SU-DHL-6 (cell line): Measurements from ENCODE around the gene MX1.

Source experiments
- H2AFZ ChIP-seq: fragments of 200-600 bp; sonication (generic); 2 replicates; pipeline ENCODE4 v1.6.1; 2014; ENCODE audit warnings: low read depth, mild to moderate bottlenecking, moderate library complexity, mixed read lengths, antibody characterized with exemption, low read length; ENCODE audit not compliant: severe bottlenecking
- H3F3A ChIP-seq: fragments of 200-600 bp; shearing (Covaris generic); 2 replicates; pipeline ENCODE4 v1.6.0; 2016; ENCODE audit warnings: antibody characterized with exemption, mild to moderate bottlenecking; ENCODE audit not compliant: insufficient read depth
- H3K27ac ChIP-seq: fragments of 200-600 bp; sonication (generic); 2 replicates; pipeline ENCODE4 v1.5.1; 2016; ENCODE audit warnings: low read depth, mild to moderate bottlenecking, low read length, moderate library complexity, mixed read lengths
- H3K27me3 ChIP-seq: fragments of 200-600 bp; sonication (generic), shearing (Covaris generic); 2 replicates; pipeline ENCODE4 v1.6.0; 2014; ENCODE audit warnings: mild to moderate bottlenecking, low read length
- H3K36me3 ChIP-seq: fragments of 200-600 bp; sonication (generic); 2 replicates; pipeline ENCODE4 v1.6.1; 2014; ENCODE audit warnings: mild to moderate bottlenecking, low read length, mixed read lengths
- H3K4me2 ChIP-seq: fragments of 300-600, 200-600 bp; shearing (Covaris generic), sonication (generic); 2 replicates; pipeline ENCODE4 v1.6.0; 2014; ENCODE audit warnings: low read length, low read depth, mild to moderate bottlenecking; ENCODE audit not compliant: poor library complexity, severe bottlenecking
- H3K4me3 ChIP-seq: fragments of 200-600 bp; sonication (generic); 2 replicates; pipeline ENCODE4 v1.5.1; 2014; ENCODE audit warnings: antibody characterized with exemption, low read length, mild to moderate bottlenecking, mixed read lengths; ENCODE audit not compliant: insufficient read depth, poor library complexity, severe bottlenecking
- H3K79me2 ChIP-seq: fragments of 200-600 bp; sonication (generic); 2 replicates; pipeline ENCODE4 v1.6.1; 2014; ENCODE audit warnings: mild to moderate bottlenecking, low read length, moderate library complexity; ENCODE audit not compliant: insufficient read depth
- H3K9ac ChIP-seq: fragments of 200-600 bp; sonication (generic); 2 replicates; pipeline ENCODE4 v1.7.0; 2014; ENCODE audit warnings: mild to moderate bottlenecking, low read length
- H3K9me2 ChIP-seq: fragments of 200-600 bp; sonication (generic); replicated peaks from 2 replicates; pipeline ENCODE4 v1.6.1; 2014; ENCODE audit warnings: low read length; ENCODE audit not compliant: insufficient read depth
- H3K9me3 ChIP-seq: fragments of 200-600 bp; sonication (generic); 2 replicates; pipeline ENCODE4 v1.6.1; 2014; ENCODE audit warnings: low read length, mixed read lengths; ENCODE audit not compliant: insufficient read depth
- H4K20me1 ChIP-seq: fragments of 200-600 bp; sonication (generic); 2 replicates; pipeline ENCODE4 v1.6.1; 2014; ENCODE audit warnings: low read depth, mild to moderate bottlenecking, antibody characterized with exemption, low read length, moderate library complexity, mixed read lengths
- CTCF ChIP-seq: fragments of 200-600 bp; sonication (generic); IDR thresholded peaks from one replicate; pipeline ENCODE4 v1.5.1; 2017; ENCODE audit warnings: antibody characterized with exemption, mild to moderate bottlenecking, low read length, moderate library complexity; ENCODE audit not compliant: insufficient read depth, poor library complexity, severe bottlenecking
- EZH2phosphoT487 ChIP-seq: fragments of 200-600 bp; sonication (generic), shearing (Covaris generic); conservative IDR thresholded peaks from 2 replicates; pipeline ENCODE4 v1.6.1; 2018; ENCODE audit warnings: mild to moderate bottlenecking, antibody characterized with exemption, low read length, moderate library complexity, mixed read lengths

Gene MX1

DNA sequence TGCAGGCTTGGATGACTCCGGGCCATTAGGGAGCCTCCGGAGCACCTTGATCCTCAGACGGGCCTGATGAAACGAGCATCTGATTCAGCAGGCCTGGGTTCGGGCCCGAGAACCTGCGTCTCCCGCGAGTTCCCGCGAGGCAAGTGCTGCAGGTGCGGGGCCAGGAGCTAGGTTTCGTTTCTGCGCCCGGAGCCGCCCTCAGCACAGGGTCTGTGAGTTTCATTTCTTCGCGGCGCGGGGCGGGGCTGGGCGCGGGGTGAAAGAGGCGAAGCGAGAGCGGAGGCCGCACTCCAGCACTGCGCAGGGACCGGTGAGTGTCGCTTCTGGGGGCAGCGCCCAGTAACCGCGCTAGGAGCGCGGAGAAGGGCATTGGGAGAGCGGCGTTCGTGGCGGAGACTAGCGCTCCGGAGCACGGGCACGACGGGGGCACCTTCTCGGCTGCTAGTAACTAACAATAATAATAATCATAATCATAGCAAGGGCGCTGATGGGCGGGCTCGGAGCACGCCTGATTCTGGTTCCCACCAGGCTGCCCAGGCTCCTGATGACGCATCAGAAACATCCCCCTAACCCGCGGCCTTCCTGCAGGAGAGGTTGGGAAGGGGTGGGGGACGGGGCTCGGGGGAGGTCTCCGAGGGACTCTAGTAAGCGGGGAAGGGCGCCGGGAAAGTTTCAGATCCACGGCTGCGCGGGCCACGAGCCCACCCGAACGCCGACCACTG is at the start of gene MX1:
TSS of gene MX1 (plus strand) at position 286 of the 722 bp plus-strand sequence. CDS start 5,832 bp downstream, outside the sequence.
- no peak for TF ChIP-seq CTCF
- TF ChIP-seq EZH2phosphoT487 = no peak
- H3K9ac ChIP-seq = no peak within 1 kb of the TSS
- H3K4me3 ChIP-seq = no peak within 1 kb of the TSS
- no peaks in the 10 kb centered on the region for H3F3A ChIP-seq
- no peak within 1 kb of the TSS for H2AFZ ChIP-seq
- no peaks in the 10 kb centered on the region for H3K9me3 ChIP-seq
- H3K36me3 ChIP-seq = no peaks in the 10 kb centered on the region
- no peaks in the 10 kb centered on the region for H3K79me2 ChIP-seq
- H3K27me3 ChIP-seq = no peaks in the 10 kb centered on the region
- H3K4me2 ChIP-seq = peak within 1 kb of the TSS; percentile 21
- H3K9me2 ChIP-seq = no peaks in the 10 kb centered on the region
- H3K27ac ChIP-seq = no peak within 1 kb of the TSS
- no peaks in the 10 kb centered on the region for H4K20me1 ChIP-seq

DNA sequence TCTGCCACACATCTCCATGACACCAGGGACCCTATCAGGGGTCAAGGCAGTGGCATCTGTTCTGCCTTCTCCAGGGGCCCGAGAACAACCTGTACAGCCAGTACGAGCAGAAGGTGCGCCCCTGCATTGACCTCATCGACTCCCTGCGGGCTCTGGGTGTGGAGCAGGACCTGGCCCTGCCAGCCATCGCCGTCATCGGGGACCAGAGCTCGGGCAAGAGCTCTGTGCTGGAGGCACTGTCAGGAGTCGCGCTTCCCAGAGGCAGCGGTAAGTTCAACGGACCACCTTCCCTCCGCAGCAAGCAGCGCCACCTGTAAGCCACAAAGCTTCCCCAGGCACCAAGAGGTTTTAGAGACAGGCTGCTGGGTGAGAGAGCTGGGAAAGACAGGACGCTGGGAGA is 48.3 kb upstream of the MX1 start:
- Histone ChIP-seq H3K27me3 (no peaks in the 10 kb centered on the region), H3K4me2 (no peak overlapping the region), H3F3A (no peaks in the 10 kb centered on the region), H3K27ac (no peak overlapping the region), H2AFZ (no peak overlapping the region), H4K20me1 (no peaks in the 10 kb centered on the region), H3K4me3 (no peak overlapping the region), H3K9me2 (no peaks in the 10 kb centered on the region), H3K36me3 (no peaks in the 10 kb centered on the region), H3K9ac (no peak overlapping the region), H3K79me2 (peaks cover 27% of the 10 kb centered on the region), H3K9me3 (no peaks in the 10 kb centered on the region)
- no peak for TF ChIP-seq CTCF
- no peak for TF ChIP-seq EZH2phosphoT487

GRCh38 chr21:41378849-41379248 is 47.2 kb upstream of the MX1 start:
- no peak overlapping the region for H2AFZ ChIP-seq
- H3K27me3 ChIP-seq = no peaks in the 10 kb centered on the region
- TF ChIP-seq CTCF (no peak), EZH2phosphoT487 (no peak)
- H3K4me3 ChIP-seq = no peak overlapping the region
- H3F3A ChIP-seq = no peaks in the 10 kb centered on the region
- H3K9me2 ChIP-seq = no peaks in the 10 kb centered on the region
- no peak overlapping the region for H3K9ac ChIP-seq
- H3K79me2 ChIP-seq = peaks cover 18% of the 10 kb centered on the region; the same call in 1 of the 2 replicates
- no peak overlapping the region for H3K4me2 ChIP-seq
- no peaks in the 10 kb centered on the region for H3K9me3 ChIP-seq
- no peaks in the 10 kb centered on the region for H3K36me3 ChIP-seq
- H4K20me1 ChIP-seq = no peaks in the 10 kb centered on the region
- H3K27ac ChIP-seq = no peak overlapping the region
